GM04504 (cell line): ENCODE results near the gene IGF2R.
"Not testable (repeated sequence)": the region's sequence is repeated elsewhere in the genome, so short reads cannot be mapped to it uniquely, and the experiment has no call there.

ENCODE experiments used
- DNase-seq: peaks from one replicate; pipeline ENCODE4 v3.0.0-alpha.2; 2012; ENCODE audit warnings: low read depth

Gene IGF2R, protein sequence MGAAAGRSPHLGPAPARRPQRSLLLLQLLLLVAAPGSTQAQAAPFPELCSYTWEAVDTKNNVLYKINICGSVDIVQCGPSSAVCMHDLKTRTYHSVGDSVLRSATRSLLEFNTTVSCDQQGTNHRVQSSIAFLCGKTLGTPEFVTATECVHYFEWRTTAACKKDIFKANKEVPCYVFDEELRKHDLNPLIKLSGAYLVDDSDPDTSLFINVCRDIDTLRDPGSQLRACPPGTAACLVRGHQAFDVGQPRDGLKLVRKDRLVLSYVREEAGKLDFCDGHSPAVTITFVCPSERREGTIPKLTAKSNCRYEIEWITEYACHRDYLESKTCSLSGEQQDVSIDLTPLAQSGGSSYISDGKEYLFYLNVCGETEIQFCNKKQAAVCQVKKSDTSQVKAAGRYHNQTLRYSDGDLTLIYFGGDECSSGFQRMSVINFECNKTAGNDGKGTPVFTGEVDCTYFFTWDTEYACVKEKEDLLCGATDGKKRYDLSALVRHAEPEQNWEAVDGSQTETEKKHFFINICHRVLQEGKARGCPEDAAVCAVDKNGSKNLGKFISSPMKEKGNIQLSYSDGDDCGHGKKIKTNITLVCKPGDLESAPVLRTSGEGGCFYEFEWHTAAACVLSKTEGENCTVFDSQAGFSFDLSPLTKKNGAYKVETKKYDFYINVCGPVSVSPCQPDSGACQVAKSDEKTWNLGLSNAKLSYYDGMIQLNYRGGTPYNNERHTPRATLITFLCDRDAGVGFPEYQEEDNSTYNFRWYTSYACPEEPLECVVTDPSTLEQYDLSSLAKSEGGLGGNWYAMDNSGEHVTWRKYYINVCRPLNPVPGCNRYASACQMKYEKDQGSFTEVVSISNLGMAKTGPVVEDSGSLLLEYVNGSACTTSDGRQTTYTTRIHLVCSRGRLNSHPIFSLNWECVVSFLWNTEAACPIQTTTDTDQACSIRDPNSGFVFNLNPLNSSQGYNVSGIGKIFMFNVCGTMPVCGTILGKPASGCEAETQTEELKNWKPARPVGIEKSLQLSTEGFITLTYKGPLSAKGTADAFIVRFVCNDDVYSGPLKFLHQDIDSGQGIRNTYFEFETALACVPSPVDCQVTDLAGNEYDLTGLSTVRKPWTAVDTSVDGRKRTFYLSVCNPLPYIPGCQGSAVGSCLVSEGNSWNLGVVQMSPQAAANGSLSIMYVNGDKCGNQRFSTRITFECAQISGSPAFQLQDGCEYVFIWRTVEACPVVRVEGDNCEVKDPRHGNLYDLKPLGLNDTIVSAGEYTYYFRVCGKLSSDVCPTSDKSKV (N-terminal part only)

GRCh38 chr6:159968295-159969203, at the start of gene IGF2R:
Gene IGF2R (plus strand): TSS chr6:159969082. CDS start chr6:159969247, 165 bp downstream.
- DNase-seq: peak; percentile 77

- DNase-seq: no peak
Observed at GRCh38 chr6:159919800-159920199, 49.1 kb upstream of the IGF2R start.

- DNase-seq: not testable (repeated sequence)
Observed at GRCh38 chr6:159924150-159924549, 44.7 kb upstream of the IGF2R start.

DNA sequence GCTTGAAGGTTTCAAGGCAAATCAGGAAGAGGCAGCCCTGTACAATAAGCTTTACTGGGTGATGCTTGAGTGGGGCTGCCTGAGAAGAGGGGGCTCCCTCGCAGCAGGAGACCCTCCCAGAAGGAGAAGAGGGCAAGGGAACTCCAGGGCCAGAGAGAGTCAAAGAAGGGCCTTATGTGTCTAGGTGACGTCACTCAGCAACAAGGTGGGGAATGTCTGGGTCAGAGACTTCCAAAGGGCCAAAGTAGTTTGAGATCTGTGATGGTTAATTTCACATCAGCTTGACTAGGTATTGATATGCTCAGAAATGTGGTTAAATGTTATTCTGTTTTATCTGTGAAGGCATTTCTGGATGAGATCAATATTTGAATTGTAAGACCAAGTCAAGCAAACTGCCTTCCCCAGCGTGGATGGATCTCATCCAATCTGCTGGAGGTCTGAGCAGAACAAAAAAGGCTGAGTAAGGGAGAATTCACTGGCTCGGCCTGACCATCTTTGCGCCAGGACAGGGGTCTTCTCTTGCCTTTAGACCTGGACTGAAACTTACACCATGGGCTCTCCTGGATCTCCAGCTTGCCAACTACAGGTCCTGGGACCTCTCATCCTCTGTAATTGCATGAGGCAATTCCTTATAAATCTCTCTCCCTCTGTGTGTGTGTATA, 42.2 kb upstream of the IGF2R start:
- no peak for DNase-seq

DNA sequence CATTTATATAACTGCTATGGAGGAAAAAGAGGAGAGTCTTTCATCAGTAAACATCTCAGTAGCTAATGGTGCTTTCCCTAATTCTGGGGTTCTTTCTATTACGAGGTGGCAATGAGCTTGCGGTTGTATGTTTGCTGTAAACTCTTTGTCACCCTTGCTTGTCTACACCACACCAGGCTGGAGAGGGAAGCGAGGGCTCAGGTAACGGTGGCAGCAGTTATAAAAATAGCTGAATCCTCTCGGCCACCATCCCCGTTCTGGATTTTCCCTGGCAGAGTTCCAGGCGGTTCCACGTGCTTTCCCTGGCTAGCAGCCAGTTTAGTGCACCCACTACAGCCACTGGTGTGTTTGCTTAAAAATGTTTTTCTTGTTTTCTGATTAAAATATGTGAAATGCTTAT, 39.1 kb upstream of the IGF2R start:
- no peak for DNase-seq

GRCh38 chr6:159931112-159931511, 37.8 kb upstream of the IGF2R start:
- DNase-seq: no peak

- no peak for DNase-seq
Observed at GRCh38 chr6:159931846-159932245, 37.0 kb upstream of the IGF2R start.

DNA sequence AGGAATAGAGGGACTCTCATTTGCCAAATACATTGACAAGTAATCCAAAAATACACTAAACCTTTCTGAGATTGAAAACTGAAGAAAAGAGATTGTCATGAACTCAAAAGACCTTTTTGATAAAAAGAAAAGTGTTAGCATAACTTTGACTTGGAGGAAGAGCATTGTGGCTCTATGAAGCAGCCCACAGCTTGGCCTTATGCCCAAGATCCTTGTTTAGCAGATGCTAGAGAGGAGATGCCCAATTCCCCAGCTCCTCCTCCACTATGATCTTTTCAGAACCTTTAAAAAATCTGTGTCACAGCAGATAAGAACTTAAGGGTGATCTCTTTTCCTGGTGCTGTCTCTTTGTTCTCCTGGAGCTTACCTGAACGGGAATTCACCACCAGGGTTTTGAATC, 35.8 kb upstream of the IGF2R start:
- DNase-seq: no peak

DNA sequence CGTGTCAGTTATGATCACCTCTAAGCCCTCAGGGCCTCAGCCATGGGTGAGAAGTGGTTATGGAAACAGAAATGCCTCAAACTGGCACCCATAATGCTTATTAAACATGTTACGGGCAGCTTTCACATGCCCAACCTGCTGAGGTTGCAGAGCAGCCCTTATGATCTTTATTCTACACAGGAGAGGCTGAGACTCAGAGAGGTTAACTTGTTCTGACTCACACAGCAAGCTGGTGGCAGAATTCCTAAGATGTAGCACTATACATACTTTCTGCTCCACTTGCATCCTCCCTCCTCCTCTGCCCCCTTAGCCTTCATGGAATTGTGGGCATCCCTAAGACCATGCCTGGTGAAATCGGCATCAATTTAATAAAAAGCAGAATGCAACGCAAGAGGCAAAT, 34.7 kb upstream of the IGF2R start:
- no peak for DNase-seq

GRCh38 chr6:159935065-159935464, 33.8 kb upstream of the IGF2R start:
- no peak for DNase-seq

DNA sequence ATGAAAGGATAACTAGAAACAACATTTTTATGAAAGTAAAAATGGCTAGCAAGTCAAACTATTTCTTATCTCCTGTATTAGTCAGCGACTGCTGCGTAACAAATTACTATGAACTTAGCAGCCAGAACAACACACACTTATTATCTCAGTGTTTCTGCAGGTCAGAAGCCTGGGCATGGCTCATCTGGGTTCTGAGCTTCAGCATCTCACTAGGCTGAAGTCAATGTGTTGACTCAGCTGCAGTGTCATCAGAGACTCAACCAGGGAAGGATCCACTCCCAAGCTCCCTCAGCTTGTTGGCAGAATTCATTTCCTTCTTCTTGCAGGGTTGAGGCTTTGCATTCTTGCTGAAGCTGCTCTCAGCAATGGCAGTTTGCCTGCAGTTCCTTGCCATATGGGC, 33.2 kb upstream of the IGF2R start:
- no peak for DNase-seq

DNA sequence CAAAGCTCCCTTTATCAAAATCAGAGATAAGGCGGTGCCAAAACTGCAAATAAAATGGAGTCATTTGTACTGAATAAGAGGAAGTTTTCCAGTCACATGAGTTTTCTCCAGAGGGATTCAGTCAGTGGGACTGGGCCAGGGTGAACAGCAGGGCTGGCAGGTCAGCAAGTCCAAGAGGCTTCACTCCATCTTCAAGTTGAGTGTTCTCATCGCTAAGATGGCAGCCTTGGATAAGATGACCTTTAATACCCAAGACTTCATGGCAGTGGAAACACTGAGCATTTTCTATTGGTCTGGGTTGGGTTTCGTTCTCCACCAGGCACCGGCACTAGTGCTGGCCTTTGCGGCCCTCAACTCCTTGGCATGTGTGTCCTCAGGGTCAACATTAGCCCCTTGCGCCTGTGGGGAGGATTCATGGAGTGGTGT, 29.3 kb upstream of the IGF2R start:
- no peak for DNase-seq

DNA sequence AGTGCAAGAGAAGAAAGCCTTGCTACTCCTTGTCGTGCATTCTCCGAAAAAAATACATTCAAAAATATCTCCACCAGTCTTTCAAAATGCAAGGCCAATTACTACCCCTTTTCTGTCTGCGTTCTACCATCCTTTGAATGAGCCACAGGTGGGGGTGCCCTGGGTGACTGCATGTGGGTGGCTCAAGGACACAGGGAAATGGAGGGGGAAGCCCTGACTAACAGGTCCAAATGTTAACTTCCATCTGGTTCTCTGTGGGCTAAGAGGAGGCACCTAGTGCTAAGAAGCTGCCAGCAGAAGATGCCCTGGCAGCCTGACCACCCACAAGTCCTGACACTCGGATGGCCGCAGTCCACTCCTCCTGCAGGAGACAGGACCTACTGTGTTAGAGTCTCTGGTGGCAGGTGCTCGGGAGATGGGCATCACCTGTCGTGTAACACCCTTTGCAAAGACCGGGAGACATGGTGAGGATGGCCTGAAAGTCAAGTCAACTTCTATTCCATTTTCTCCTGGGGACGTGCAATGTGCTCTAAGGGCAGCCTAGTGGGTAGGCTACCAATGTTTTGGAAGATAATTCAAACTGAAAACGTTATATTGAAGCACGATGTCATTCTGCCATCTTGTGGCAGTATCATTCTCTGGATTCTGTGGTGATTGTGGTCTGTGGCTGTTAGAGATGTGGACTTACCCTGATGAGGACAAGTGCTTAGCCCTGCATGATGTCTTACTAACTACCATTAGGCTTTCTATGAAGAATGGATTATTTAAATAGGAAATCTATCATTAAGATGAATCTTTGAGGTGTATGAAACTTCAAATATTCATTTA, 27.4 kb upstream of the IGF2R start:
- DNase-seq: no peak

DNA sequence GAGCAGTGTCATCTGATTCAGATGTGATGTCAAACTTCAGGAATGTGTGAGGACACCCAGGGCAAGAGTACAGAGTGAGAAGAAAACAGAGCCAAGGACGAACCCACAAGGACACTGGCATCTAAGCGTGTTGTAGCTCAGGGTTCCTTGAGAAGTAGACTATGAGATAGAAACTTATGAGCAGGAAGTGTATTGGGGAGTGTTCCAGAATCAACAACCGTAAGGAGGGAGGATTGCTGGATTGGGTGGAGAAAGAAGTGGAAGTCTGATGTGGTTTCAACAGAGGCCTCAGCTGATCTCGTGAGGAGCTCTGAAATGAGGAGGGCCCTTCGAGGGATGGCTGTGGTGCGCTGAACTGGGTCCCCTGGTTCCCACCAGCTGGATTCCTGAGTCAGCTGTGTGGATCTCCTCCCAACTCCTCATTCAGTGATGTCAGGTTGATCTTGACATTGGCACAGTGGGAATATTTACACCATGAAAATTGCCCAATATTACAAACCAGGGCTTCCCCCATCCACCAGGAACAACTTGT, 25.7 kb upstream of the IGF2R start:
- no peak for DNase-seq

DNA sequence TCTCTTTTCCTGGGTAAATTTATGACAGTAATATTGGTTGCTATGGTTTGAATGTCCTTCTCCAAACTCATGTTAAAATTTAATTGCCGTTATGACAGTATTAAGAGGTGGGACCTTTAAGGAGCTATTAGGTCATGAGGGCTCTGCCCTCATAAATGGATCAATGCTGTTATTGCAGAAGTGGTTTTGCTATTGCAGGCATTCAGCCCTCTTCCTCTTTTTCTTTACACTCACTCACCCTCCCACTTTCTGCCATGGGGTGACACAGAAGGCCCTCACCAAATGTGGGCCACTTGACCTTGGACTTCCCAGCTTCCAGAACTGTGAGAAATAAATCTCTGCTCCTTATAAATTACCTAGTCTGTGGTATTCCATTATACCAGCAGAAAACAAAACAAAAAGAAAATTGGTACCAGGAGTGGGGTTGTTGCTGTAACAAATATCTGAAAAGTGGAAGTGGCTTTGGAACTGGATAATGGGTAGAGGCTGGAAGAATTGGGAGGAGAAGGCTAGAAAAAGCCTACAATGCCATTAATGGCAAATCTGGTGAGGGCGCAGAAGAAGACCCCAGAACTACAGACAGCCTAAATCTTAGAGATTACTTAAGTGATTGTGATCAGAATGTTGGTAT, 24.8 kb upstream of the IGF2R start:
- DNase-seq: no peak

DNA sequence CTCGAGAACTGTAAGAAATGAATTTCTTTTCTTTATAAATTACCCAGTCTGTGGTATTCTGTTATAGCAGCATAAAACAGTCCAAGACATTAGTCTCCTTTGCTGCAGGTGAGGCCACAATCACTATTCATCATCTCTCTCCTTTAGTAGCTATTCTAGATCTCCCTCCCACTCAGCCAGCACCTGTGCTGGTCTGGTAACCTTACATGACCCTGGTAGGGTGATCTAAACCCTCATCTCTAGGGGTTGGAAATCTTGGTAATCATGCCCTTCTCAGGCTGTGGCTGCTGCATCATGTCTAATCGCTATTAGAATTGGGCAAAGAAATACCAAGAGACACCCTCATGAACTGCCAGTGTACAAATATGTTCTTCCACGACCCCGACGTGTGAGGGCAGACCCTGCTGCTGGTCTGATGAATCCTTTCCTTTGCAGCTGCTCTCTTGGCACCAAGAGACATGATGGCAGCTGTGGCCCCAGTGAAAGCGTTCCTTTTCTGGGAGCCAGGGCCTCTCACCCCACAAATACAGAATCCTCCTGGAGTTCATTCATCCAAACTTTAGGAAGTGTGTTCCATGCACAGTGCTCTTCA, 23.0 kb upstream of the IGF2R start:
- no peak for DNase-seq

- DNase-seq: no peak
Observed at GRCh38 chr6:159946912-159947311, 22.0 kb upstream of the IGF2R start.

DNA sequence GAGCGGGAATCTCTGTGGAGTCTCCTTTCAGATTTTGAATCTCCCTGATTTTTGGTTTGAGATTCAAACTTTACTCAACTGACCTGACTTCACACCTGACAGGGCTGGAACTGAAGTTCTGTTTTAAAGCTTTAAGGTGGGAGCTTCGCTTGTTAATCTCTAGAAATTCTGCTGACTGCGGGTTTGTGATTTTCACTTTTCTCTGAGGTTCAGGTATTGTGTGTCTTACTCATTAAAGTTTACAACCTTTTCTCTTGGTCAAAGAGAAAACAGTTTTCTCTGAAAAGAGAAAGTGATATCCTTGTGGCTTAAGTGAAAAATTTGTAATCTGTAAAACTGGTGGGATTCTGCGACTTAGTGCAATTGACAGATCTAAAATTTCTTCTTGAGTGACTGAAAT, 20.7 kb upstream of the IGF2R start:
- no peak for DNase-seq

DNA sequence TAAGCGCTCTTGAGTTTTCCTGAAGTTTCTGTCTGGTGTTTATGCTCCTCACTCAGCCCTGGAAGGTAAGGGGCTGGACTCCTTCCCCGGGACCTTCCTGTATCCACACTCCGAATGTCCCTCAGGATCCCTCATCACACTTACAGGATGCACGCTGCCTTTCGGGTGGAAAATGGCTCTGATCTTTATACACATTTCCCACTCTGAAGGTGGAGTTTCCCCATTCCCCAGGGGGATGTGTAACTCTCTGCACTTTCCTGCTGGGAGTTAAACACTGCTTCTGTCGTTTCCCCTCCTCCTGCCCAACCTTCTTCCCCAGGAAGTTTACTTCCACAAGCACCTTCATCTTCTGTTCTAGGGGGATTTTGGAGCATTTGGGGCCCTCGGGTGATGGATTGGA, 17.1 kb upstream of the IGF2R start:
- DNase-seq: no peak
